ENCODE data around the gene TNFRSF8.
A peak's percentile ranks its signal among the peaks of the same experiment; 100 is the strongest.

TNFRSF8 gene

DNA sequence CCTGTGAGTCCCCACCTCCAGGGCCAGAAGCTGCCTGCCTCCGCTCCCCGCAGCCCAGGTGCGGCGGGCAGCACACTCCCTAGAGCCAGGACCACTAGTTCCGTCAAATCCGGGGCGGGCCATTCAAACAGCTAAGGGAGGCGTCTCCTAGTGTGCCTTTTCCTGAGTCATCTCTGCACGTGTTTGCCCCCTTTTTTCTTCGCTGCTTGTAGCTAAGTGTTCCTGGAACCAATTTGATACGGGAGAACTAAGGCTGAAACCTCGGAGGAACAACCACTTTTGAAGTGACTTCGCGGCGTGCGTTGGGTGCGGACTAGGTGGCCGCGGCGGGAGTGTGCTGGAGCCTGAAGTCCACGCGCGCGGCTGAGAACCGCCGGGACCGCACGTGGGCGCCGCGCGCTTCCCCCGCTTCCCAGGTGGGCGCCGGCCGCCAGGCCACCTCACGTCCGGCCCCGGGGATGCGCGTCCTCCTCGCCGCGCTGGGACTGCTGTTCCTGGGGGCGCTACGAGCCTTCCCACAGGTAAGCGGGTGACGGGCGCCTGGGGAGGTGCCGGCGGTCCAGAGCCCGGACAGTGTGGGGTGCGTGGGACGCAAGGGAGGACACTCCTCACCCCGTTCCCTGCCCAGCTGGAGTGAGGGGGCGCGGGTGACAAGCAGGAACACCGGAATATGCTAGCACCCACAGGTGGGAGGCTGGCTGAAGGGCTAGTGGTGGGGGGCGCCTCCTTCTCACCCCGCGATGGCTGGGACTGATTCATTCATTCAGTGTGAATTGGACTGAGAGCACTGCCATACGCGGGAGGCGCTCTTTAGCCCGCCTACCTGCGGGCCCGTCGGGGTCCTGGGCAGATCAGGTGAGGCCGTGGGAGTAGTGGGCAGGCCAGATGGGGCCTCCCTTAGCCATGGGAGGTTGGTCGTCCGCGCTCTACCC lies at the start of gene TNFRSF8:
Gene TNFRSF8, plus strand, starts transcription at position 163 of the 932 bp plus-strand sequence. Its CDS starts 296 bp downstream, at position 459.
- DNase-seq (ENCODE audit: low spot score) = peak; percentile 68
- in situ Hi-C loops (cut with MboI; ENCODE audit: low sequenced_read_pairs, unreplicated experiment) = no loop called here

DNA sequence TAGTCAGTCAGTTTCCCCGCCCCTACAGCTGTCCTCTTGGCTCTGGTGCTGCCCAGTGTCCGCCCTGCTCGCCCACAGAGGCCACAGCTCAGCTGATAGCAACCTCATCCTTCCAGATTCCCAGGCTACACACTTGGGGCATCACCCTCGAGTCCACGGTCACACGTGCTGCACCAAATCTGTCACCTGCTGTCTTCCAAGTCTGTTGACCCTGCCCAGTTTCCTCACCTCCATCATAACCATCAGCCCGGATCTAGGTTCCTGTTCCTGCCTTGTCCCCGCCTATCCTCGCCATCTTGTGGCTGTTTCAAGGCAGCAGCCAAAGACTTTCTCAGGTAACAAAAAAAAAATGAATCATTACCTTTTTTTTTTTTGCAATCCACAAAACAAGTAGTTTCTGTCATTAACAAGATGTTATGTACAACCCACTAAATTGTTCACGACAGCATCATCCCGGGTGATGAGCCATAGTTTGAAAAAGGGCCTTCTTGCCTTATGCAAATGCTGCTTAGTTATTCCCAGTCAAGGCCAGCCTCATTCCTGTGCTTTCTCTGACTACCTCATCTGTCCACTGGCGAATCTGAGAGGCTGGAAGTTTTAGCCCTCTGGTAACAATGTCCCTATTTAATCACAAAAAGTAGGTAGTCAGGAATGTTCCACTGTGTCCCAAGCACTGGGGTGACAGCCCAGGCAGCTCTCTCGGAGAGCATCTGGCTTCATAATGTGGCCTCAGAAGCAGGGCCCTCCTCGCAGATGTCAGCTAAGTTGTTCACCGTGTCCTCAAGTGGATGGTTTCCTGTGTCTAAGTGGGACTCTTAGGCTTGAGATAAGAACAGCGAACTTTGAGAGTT lies 48.7 kb upstream of the TNFRSF8 start:
- DNase-seq (ENCODE audit: low spot score) = no peak
- TF ChIP-seq, protein P1, sequence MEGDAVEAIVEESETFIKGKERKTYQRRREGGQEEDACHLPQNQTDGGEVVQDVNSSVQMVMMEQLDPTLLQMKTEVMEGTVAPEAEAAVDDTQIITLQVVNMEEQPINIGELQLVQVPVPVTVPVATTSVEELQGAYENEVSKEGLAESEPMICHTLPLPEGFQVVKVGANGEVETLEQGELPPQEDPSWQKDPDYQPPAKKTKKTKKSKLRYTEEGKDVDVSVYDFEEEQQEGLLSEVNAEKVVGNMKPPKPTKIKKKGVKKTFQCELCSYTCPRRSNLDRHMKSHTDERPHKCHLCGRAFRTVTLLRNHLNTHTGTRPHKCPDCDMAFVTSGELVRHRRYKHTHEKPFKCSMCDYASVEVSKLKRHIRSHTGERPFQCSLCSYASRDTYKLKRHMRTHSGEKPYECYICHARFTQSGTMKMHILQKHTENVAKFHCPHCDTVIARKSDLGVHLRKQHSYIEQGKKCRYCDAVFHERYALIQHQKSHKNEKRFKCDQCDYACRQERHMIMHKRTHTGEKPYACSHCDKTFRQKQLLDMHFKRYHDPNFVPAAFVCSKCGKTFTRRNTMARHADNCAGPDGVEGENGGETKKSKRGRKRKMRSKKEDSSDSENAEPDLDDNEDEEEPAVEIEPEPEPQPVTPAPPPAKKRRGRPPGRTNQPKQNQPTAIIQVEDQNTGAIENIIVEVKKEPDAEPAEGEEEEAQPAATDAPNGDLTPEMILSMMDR (IDR thresholded peaks at IDR 0.05; ENCODE audit: borderline replicate concordance, control extremely low read depth, extremely low read depth, insufficient read depth, missing control alignments) = no peak
- in situ Hi-C loops (cut with MboI; ENCODE audit: low sequenced_read_pairs, unreplicated experiment) = no loop called here

More for the DNA sequence above, at the start of gene TNFRSF8:
- TF ChIP-seq, protein P1 (IDR thresholded peaks at IDR 0.05; ENCODE audit: borderline replicate concordance, control extremely low read depth, extremely low read depth, insufficient read depth, missing control alignments) = no peak

DNA sequence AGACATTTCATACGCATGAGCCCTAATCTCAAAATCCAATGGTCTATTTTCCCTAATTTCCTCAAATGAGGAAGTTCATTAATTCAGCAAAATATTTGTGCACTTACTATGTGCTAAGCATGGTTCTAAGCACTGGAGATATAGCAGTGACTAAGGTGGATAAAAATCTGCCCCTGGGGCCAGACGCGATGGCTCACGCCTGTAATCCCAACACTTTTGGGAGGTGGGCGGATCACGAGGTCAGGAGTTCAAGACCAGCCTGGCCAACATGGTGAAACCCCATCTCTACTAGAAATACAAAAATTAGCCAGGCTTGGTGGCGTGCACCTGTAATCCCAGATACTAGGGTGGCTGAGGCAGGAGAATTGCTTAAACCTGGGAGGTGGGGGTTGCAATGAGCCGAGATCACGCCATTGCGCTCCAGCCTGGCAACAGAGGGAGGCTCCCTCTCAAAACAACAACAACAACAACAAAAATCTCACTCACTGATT lies 48.1 kb upstream of the TNFRSF8 start:
- DNase-seq (ENCODE audit: low spot score) = no peak
- TF ChIP-seq, protein P1 (IDR thresholded peaks at IDR 0.05; ENCODE audit: borderline replicate concordance, control extremely low read depth, extremely low read depth, insufficient read depth, missing control alignments) = no peak
- in situ Hi-C loops (cut with MboI; ENCODE audit: low sequenced_read_pairs, unreplicated experiment) = no loop called here

DNA sequence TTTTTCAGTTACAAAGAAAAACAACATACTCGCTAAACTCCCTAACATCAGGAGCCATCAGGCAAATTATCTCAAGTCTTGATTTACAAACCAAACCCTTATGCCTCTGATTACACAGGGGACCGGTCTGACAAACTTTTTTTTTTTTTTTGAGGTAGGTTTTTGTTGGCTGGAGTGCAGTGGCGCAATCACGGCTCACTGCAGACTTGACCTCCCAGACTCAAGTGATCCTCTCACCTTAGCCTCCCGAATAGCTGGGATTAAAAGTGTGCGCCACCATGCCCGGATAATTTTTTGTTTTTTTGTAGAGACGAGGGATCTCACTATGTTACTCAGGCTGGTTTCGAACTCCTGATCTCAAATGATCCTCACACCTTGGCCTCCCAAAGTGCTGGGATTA lies 47.6 kb upstream of the TNFRSF8 start:
- in situ Hi-C loops (cut with MboI; ENCODE audit: low sequenced_read_pairs, unreplicated experiment) = no loop called here
- TF ChIP-seq, protein P1 (IDR thresholded peaks at IDR 0.05; ENCODE audit: borderline replicate concordance, control extremely low read depth, extremely low read depth, insufficient read depth, missing control alignments) = no peak
- DNase-seq (ENCODE audit: low spot score) = no peak

DNA sequence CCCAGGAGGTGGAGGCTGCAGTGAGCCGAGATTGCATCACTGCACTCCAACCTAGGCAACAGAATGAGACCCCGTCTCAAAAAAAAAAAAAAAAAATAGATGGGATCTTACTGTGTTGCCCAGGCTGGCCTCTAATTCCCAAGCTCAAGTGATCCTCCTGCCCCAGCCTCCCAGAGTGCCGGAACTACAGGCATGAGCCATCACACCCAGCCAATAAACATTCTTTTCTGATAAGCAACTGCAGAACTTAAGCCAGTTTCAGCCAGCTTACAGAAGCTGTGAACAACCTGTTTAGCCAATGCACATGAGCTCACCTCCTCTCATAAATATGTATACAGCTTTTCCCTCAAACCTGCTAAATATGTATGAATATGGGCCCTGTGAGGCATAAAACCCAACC lies 46.9 kb upstream of the TNFRSF8 start:
- no peak for DNase-seq (ENCODE audit: low spot score)
- TF ChIP-seq, protein P1 (IDR thresholded peaks at IDR 0.05; ENCODE audit: borderline replicate concordance, control extremely low read depth, extremely low read depth, insufficient read depth, missing control alignments) = no peak
- in situ Hi-C loops (cut with MboI; ENCODE audit: low sequenced_read_pairs, unreplicated experiment) = no loop called here

DNA sequence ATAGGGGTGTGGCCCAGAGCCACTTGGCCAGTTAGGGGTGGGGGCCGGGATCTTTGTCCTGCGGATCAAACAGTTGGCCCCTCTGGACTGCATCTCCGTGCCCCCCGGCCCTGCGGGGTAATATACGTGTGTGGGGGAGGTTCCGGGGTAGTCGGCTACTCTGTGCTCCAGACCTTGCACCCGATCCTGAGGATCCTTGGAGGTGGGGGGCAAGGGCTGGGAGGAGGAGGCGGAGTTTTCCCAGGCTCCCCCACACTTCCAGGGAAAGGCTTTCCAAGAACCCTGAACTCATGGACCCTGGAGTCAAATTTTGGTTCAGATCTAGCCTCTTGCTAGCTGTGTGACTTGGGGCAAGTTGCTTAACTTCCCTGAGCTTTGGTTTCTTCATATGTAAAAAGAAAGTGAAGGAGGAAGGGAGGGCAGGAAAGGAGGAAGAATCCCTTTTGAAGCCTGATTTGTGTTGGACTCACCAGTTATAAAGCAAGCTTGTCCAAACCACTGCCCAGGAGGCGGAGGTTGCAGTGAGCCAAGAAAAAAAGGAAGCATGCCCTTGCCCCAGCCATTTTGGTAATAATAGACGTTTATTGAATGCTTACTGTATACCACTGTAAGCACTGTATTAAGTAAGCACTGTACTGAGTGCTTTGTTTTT lies 43.1 kb upstream of the TNFRSF8 start:
- TF ChIP-seq, protein P1 (IDR thresholded peaks at IDR 0.05; ENCODE audit: borderline replicate concordance, control extremely low read depth, extremely low read depth, insufficient read depth, missing control alignments) = no peak
- in situ Hi-C loops (cut with MboI; ENCODE audit: low sequenced_read_pairs, unreplicated experiment) = no loop called here

More for the DNA sequence above, 43.1 kb upstream of the TNFRSF8 start:
- DNase-seq (ENCODE audit: low spot score) = no peak

All from GM13976 (cell line).